HFFc6 (cell line): ENCODE results near the gene C10orf105. TPM values are rescaled to one million over a fixed set of nuclear protein-coding genes. Genes with fewer than 3 reads are reported as not detected.

Experiments used
- DNase-seq: peaks from one replicate; pipeline ENCODE4 v3.0.0-alpha.2; 2018
- H3K27ac Mint-ChIP-seq: 2 replicates; pipeline ENCODE4 v1.8.0; 2020; ENCODE audit warnings: mild to moderate bottlenecking, mixed read lengths
- H3K27me3 Mint-ChIP-seq: 2 replicates; pipeline ENCODE4 v1.8.0; 2021; ENCODE audit warnings: mild to moderate bottlenecking, moderate library complexity, mixed read lengths; ENCODE audit not compliant: insufficient read depth
- H3K36me3 Mint-ChIP-seq: 2 replicates; pipeline ENCODE4 v1.8.0; 2021; ENCODE audit warnings: low read depth, mixed read lengths
- H3K4me1 Mint-ChIP-seq: 2 replicates; pipeline ENCODE4 v1.8.0; 2020; ENCODE audit warnings: low read depth, mixed read lengths
- H3K4me3 Mint-ChIP-seq: 2 replicates; pipeline ENCODE4 v1.8.0; 2020; ENCODE audit warnings: mild to moderate bottlenecking, moderate library complexity, mixed read lengths
- H3K9me3 Mint-ChIP-seq: 2 replicates; pipeline ENCODE4 v1.8.0; 2020; ENCODE audit warnings: mild to moderate bottlenecking, mixed read lengths
- CTCF ChIP-seq: fragments of 200-600 bp; sonication (generic); IDR thresholded peaks from 2 replicates; pipeline ENCODE4 v1.5.0; 2021; ENCODE audit warnings: antibody characterized with exemption, mild to moderate bottlenecking
- total RNA-seq, 6 experiments: library from RNA; stranded (reverse); fragmentation: NEBNext Ultra II Directional; extraction: Animal tissue kit (Norgen Biotek cat#: 25700); gene quantifications; 2 replicates in 1 of 6; 3 replicates in 5 of 6; pipeline ENCODE4 v1.2.3, GENCODE V29; 2021

The C10orf105 gene
- total RNA-seq, 6 experiments from 2014 or later: not detected

GRCh38 chr10:71737001-71737833 lies 17.6 kb upstream of the C10orf105 start:
- Mint-ChIP-seq H3K4me3 (no peak overlapping the region), H3K27ac (no peak overlapping the region), H3K36me3 (no peaks in the 10 kb centered on the region), H3K4me1 (peaks cover 7% of the 10 kb centered on the region), H3K9me3 (no peaks in the 10 kb centered on the region), H3K27me3 (peaks cover 25% of the 10 kb centered on the region)
- TF ChIP-seq CTCF: no peak
- no peak for DNase-seq

- Mint-ChIP-seq H3K9me3 (no peaks in the 10 kb centered on the region), H3K4me3 (no peak overlapping the region), H3K36me3 (no peaks in the 10 kb centered on the region), H3K27ac (no peak overlapping the region), H3K27me3 (peaks cover 31% of the 10 kb centered on the region), H3K4me1 (peaks cover 7% of the 10 kb centered on the region)
- DNase-seq: no peak
- TF ChIP-seq CTCF: no peak
Measured at GRCh38 chr10:71736570-71736952, 17.0 kb upstream of the C10orf105 start.

DNA sequence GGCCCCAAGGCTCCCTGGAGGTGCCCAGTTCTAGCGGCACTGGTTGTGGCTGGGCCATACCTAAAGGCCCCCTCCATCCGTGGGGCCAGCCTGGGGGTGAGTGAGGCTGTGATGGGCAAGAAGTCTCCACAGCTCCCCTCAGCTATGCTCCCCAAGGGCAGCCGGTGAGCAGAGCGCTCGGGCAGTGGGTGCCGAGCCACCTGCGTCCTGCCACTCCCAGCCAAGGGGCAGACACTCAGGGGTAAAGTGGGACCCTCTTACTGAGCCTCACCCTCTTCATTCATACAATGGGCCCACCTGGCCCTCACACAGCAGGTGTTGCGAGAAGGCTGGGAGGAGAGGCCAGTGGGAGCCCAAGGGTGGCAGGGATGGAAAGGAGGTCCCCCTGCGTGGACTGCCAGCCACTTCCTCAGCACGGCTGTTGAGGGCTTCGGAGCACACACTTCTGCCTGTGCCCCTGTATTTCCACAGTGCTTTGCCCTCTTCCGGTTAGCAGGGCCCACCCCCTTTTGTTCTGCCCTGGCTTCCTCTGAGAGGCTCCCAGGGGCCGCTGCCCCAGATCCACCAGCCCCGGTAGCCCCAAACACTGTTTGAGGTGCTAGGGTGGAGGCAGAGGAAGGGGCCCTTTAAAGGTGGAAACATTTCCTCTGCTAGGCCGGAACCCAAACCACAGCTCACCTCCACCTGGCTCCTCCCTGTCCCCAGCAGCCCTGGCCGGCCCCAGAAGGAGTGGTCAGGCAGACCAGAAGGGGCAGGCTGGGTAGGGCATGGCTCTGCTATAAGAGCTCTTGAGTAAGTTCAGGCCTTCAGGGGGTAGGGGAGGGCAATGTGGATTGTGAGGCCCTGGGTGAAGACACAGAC lies 16.4 kb upstream of the C10orf105 start:
- DNase-seq: no peak
- TF ChIP-seq CTCF: no peak

GRCh38 chr10:71734797-71735196 lies 15.2 kb upstream of the C10orf105 start:
- H3K4me1 Mint-ChIP-seq: no peaks in the 10 kb centered on the region
- no peak overlapping the region for H3K4me3 Mint-ChIP-seq

More for the DNA sequence above, 16.4 kb upstream of the C10orf105 start:
- Mint-ChIP-seq H3K4me3 (no peak overlapping the region), H3K27me3 (peaks cover 36% of the 10 kb centered on the region), H3K27ac (no peak overlapping the region), H3K4me1 (peaks cover 7% of the 10 kb centered on the region), H3K9me3 (no peaks in the 10 kb centered on the region), H3K36me3 (no peaks in the 10 kb centered on the region)

DNA sequence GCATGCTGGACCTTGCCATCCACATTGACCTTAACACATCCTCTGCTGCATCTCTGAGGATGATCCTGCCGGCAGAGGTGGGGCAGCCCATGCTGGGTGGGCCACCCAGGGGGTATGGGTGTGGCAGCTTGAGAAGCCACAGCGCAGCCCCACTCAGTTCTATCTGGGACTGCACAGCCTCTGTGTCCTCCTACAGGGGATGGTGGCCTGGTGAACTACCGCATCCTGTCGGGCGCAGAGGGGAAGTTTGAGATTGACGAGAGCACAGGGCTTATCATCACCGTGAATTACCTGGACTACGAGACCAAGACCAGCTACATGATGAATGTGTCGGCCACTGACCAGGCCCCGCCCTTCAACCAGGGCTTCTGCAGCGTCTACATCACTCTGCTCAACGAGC lies 12.2 kb upstream of the C10orf105 start:
- Mint-ChIP-seq H3K4me3 (no peak overlapping the region), H3K4me1 (peaks cover 11% of the 10 kb centered on the region), H3K9me3 (no peaks in the 10 kb centered on the region), H3K27ac (no peak overlapping the region), H3K27me3 (peaks cover 34% of the 10 kb centered on the region), H3K36me3 (no peaks in the 10 kb centered on the region)
- TF ChIP-seq CTCF: no peak
- no peak for DNase-seq

More at GRCh38 chr10:71734797-71735196, 15.2 kb upstream of the C10orf105 start:
- H3K27ac Mint-ChIP-seq: no peak overlapping the region
- H3K36me3 Mint-ChIP-seq: no peaks in the 10 kb centered on the region
- TF ChIP-seq CTCF: no peak
- no peak for DNase-seq
- peaks cover 36% of the 10 kb centered on the region for H3K27me3 Mint-ChIP-seq
- no peaks in the 10 kb centered on the region for H3K9me3 Mint-ChIP-seq
